ENCODE measurements around the gene ZFHX3. TPM values are rescaled to one million over a fixed set of nuclear protein-coding genes. Genes with fewer than 3 reads are reported as not detected.

ZFHX3 gene
- total RNA-seq, 2 donors from 2014 or later = 0.50 to 0.78 TPM

DNA sequence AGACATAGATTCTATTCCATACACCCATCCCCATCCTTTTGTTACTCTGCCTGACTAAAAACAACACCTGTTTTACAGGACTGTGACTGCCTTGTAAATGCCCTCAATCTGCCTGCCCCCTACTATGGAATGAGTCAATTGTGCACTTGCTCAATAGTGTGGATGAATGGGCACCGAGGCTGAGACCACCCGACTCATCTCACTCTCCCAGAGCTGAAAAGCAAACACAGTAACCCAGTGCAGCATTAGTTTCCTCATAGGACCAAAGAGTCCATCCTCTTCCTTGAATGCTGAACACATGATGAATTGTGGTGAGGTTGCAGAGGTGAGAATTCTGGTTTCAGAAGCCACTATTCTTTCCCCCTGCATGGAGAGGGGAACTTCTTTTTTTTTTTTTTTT, 233.7 kb downstream of the ZFHX3 start:
- no peak for DNase-seq (ENCODE audit: low spot score)
- H3K27me3 Mint-ChIP-seq = no peaks in the 10 kb centered on the region
- H3K9me3 Mint-ChIP-seq = no peaks in the 10 kb centered on the region
- no peak overlapping the region for H3K27ac Mint-ChIP-seq
- no peaks in the 10 kb centered on the region for H3K36me3 Mint-ChIP-seq
- H3K4me1 Mint-ChIP-seq (ENCODE audit: low read depth in 2 of 2) = peaks cover 4 to 8% of the 10 kb centered on the region in 2 donors
- peak; percentile 49 to 63 for ATAC-seq
- H3K4me3 Mint-ChIP-seq = no peak overlapping the region

DNA sequence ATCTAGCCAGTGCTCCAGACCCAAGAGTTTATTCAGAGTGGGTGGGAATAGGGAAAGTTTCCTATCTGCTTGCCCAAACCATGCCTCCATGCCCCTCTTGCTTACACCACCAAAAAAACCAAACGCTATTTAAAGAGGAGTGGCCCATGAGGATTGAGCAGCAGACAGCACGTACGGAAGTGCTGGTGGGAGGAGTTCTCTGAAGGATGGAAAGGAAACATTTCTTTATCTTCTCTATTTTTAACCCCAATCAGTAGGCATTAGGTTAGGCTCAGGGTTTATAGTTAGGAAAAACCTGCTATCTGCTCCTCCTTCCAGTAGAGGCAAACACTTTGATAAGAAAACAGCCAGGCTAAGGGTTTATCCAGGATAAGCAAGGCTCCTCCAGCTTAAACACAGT, 235.3 kb downstream of the ZFHX3 start:
- Mint-ChIP-seq H3K36me3 (no peaks in the 10 kb centered on the region), H3K27me3 (no peaks in the 10 kb centered on the region), H3K4me1 (ENCODE audit: low read depth in 2 of 2) (peaks cover 4 to 8% of the 10 kb centered on the region in 2 donors), H3K27ac (no peak overlapping the region), H3K4me3 (no peak overlapping the region), H3K9me3 (no peaks in the 10 kb centered on the region)
- no peak for ATAC-seq
- no peak for DNase-seq (ENCODE audit: low spot score)

- H3K36me3 Mint-ChIP-seq = no peaks in the 10 kb centered on the region
- no peak for ATAC-seq
- H3K9me3 Mint-ChIP-seq = no peaks in the 10 kb centered on the region
- H3K27me3 Mint-ChIP-seq = no peaks in the 10 kb centered on the region
- H3K27ac Mint-ChIP-seq = no peak overlapping the region
- peaks cover 4 to 8% of the 10 kb centered on the region in 2 donors for H3K4me1 Mint-ChIP-seq (ENCODE audit: low read depth in 2 of 2)
- no peak for DNase-seq (ENCODE audit: low spot score)
- no peak overlapping the region for H3K4me3 Mint-ChIP-seq
Observed at GRCh38 chr16:72811876-72812275, 236.1 kb downstream of the ZFHX3 start.

DNA sequence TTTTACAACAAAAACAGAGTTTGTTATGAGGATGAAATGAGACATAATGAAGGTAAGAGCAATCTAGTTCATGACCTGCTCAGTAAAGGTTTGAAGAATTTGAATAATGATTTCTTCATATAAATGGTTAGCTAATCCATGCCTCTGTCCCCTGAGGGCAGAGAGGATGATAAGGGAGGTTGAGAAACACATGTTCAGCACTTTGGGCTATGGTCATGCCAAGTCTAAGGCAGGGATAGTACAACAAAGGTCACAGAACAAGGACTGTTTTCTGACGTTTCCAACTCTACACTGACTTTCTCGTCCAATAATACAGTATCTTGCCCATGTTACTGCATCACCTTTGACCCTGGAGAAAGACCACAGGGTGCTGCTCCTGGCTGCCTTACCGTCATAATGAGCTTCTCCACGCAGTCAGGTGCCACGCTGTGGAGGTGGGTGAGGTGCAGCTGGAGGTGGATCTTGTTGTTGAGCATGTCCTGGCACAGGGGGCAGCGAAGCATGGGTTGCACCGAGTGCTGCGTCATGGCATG, 236.7 kb downstream of the ZFHX3 start:
- DNase-seq (ENCODE audit: low spot score) (no peak), ATAC-seq (no peak)
- no peaks in the 10 kb centered on the region for H3K36me3 Mint-ChIP-seq
- H3K27ac Mint-ChIP-seq = no peak overlapping the region
- no peak overlapping the region for H3K4me3 Mint-ChIP-seq
- H3K9me3 Mint-ChIP-seq = no peaks in the 10 kb centered on the region
- H3K4me1 Mint-ChIP-seq (ENCODE audit: low read depth in 2 of 2) = peaks cover 4 to 8% of the 10 kb centered on the region in 2 donors
- no peaks in the 10 kb centered on the region for H3K27me3 Mint-ChIP-seq

DNA sequence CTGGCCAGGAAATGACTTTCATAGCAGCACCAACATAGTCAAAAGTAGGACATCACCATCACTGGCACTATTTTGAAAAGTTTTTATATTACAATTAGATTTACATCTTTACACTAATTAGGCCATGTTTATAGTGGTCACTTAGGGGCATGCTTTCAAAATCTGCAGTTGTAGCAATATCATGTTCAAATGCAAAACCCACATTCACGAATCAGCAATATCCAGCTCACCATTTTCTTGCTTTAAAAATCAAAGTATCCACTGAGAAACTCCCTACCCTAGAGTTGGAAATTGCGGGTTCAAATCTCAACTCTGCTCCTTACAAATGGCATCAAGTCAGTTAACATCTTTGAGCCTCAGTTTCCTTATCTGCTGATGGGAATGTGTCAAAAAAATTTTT, 237.4 kb downstream of the ZFHX3 start:
- Mint-ChIP-seq H3K27ac (no peak overlapping the region), H3K4me1 (ENCODE audit: low read depth in 2 of 2) (peaks cover 4 to 8% of the 10 kb centered on the region in 2 donors)
- ATAC-seq = no peak

GRCh38 chr16:72809446-72809845, 238.5 kb downstream of the ZFHX3 start:
- no peaks in the 10 kb centered on the region for H3K9me3 Mint-ChIP-seq

More for the DNA sequence above, 237.4 kb downstream of the ZFHX3 start:
- H3K9me3 Mint-ChIP-seq = no peaks in the 10 kb centered on the region
- H3K4me3 Mint-ChIP-seq = no peak overlapping the region
- no peak for DNase-seq (ENCODE audit: low spot score)
- no peaks in the 10 kb centered on the region for H3K27me3 Mint-ChIP-seq
- no peaks in the 10 kb centered on the region for H3K36me3 Mint-ChIP-seq

GRCh38 chr16:72808754-72809153, 239.2 kb downstream of the ZFHX3 start:
- no peaks in the 10 kb centered on the region for H3K36me3 Mint-ChIP-seq
- DNase-seq (ENCODE audit: low spot score) (no peak), ATAC-seq (no peak)
- H3K4me1 Mint-ChIP-seq (ENCODE audit: low read depth in 2 of 2) = no peaks in the 10 kb centered on the region
- H3K27ac Mint-ChIP-seq = no peak overlapping the region
- no peak overlapping the region for H3K4me3 Mint-ChIP-seq
- no peaks in the 10 kb centered on the region for H3K9me3 Mint-ChIP-seq
- no peaks in the 10 kb centered on the region for H3K27me3 Mint-ChIP-seq

More at GRCh38 chr16:72809446-72809845, 238.5 kb downstream of the ZFHX3 start:
- Mint-ChIP-seq H3K27ac (no peak overlapping the region), H3K4me3 (no peak overlapping the region), H3K4me1 (ENCODE audit: low read depth in 2 of 2) (peaks cover 4% of the 10 kb centered on the region in 2 donors), H3K27me3 (no peaks in the 10 kb centered on the region), H3K36me3 (no peaks in the 10 kb centered on the region)
- no peak for DNase-seq (ENCODE audit: low spot score)
- ATAC-seq = no peak

DNA sequence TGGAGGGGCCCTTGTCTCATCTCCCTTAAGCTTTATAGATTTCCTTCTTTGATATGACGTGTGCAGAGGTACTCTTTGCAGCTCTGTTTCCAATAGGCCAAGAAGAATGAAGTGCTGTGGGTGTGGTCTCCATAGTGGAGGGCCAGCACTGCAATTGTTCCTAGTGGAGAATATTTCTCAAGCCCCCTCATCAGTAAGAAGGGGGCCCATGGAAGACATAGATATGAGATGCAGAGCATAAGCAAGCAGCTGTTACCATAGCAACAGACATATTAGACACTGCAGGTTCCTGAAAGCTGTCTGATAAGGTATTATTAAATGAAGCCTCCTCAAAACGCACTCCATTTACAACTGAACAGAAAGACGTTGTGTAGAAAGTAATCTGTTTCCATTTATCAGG, 240.7 kb downstream of the ZFHX3 start:
- no peaks in the 10 kb centered on the region for H3K9me3 Mint-ChIP-seq
- no peak for ATAC-seq
- no peaks in the 10 kb centered on the region for H3K4me1 Mint-ChIP-seq (ENCODE audit: low read depth in 2 of 2)
- no peaks in the 10 kb centered on the region for H3K27me3 Mint-ChIP-seq
- H3K27ac Mint-ChIP-seq = no peak overlapping the region
- H3K36me3 Mint-ChIP-seq = no peaks in the 10 kb centered on the region
- no peak overlapping the region for H3K4me3 Mint-ChIP-seq
- no peak for DNase-seq (ENCODE audit: low spot score)

DNA sequence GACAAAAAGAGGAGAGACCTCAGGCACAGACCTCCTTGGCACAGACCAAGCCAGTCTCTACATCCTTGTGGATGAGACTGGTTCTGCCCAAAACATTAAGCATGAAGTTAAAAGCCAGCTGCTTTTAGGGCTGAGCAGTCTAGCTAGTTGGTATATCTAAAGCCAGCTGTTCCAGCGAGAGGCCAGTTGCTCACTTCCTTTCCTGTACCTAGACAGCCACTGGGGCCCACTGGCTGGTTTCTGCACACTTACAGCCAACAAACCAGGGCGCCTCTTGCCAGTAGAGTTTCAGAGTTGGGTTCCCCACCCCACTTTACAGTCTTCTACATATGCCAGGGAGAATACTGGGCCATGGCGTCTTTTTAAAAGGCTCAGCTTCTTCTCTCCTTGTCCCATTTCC, 242.4 kb downstream of the ZFHX3 start:
- Mint-ChIP-seq H3K4me1 (ENCODE audit: low read depth in 2 of 2) (no peaks in the 10 kb centered on the region), H3K27ac (no peak overlapping the region), H3K4me3 (no peak overlapping the region), H3K9me3 (no peaks in the 10 kb centered on the region), H3K36me3 (no peaks in the 10 kb centered on the region), H3K27me3 (no peaks in the 10 kb centered on the region)
- no peak for DNase-seq (ENCODE audit: low spot score)
- no peak for ATAC-seq

GRCh38 chr16:72800524-72801161, 247.3 kb downstream of the ZFHX3 start:
- H3K4me1 Mint-ChIP-seq (ENCODE audit: low read depth in 2 of 2) = peaks cover 0 to 2% of the 10 kb centered on the region in 2 donors
- no peaks in the 10 kb centered on the region for H3K9me3 Mint-ChIP-seq
- H3K4me3 Mint-ChIP-seq = no peak overlapping the region
- ATAC-seq (no peak), DNase-seq (ENCODE audit: low spot score) (no peak)
- no peak overlapping the region for H3K27ac Mint-ChIP-seq
- H3K36me3 Mint-ChIP-seq = no peaks in the 10 kb centered on the region
- no peaks in the 10 kb centered on the region for H3K27me3 Mint-ChIP-seq

- H3K36me3 Mint-ChIP-seq = no peaks in the 10 kb centered on the region
- H3K4me1 Mint-ChIP-seq (ENCODE audit: low read depth in 2 of 2) = peaks cover 0 to 2% of the 10 kb centered on the region in 2 donors
- H3K27ac Mint-ChIP-seq = no peak overlapping the region
- DNase-seq (ENCODE audit: low spot score) (no peak), ATAC-seq (no peak)
- H3K9me3 Mint-ChIP-seq = no peaks in the 10 kb centered on the region
- H3K27me3 Mint-ChIP-seq = no peaks in the 10 kb centered on the region
- H3K4me3 Mint-ChIP-seq = no peak overlapping the region
Observed at GRCh38 chr16:72798264-72798663, 249.7 kb downstream of the ZFHX3 start.

DNA sequence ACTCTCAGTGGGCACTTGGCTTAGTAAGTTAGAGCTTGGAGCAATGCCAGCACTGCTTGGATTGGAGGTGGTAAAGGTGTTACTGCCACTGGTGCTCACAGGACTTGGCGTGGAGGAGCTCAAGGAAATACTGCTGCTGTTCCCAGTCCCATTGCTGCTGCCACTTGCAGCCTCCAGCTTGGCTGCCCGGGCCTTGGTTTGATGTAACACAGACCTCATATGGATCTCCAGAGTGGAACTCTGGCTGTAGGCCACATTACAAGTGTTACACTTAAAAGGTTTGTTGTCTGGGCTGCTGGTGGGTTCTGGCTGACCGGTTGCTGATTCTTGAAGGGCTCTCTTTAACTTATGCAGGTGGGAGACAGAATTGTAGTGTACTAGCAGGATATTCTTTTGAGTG, 250.3 kb downstream of the ZFHX3 start:
- no peak overlapping the region for H3K4me3 Mint-ChIP-seq
- H3K4me1 Mint-ChIP-seq (ENCODE audit: low read depth in 2 of 2) = peaks cover 0 to 2% of the 10 kb centered on the region in 2 donors
- H3K27ac Mint-ChIP-seq = no peak overlapping the region
- no peaks in the 10 kb centered on the region for H3K9me3 Mint-ChIP-seq
- H3K36me3 Mint-ChIP-seq = no peaks in the 10 kb centered on the region
- ATAC-seq = no peak
- no peak for DNase-seq (ENCODE audit: low spot score)
- no peaks in the 10 kb centered on the region for H3K27me3 Mint-ChIP-seq

DNA sequence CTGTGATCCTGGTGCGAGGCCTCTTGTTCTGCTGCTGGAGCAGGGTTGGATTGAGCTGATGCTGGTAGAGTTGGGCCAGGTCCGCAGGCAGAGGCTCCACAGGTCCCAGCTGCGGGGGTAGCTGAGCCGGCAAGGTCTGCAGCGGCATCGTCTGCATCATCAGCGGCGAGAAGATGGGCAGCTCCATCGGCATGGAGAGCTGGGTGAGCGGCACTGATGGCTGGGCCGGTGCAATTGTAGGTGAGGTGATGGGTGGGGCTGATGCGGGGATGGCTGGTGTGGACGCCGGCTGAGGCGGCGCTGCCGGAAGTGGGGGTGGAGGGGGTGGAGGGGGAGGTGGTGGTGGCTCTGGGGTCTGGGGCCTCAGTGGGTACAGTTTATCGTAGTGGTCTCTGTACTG, 251.7 kb downstream of the ZFHX3 start:
- no peaks in the 10 kb centered on the region for H3K9me3 Mint-ChIP-seq
- DNase-seq (ENCODE audit: low spot score) = no peak
- peaks cover 0 to 2% of the 10 kb centered on the region in 2 donors for H3K4me1 Mint-ChIP-seq (ENCODE audit: low read depth in 2 of 2)
- no peak overlapping the region for H3K27ac Mint-ChIP-seq
- H3K4me3 Mint-ChIP-seq = no peak overlapping the region
- no peak for ATAC-seq
- H3K27me3 Mint-ChIP-seq = no peaks in the 10 kb centered on the region
- H3K36me3 Mint-ChIP-seq = no peaks in the 10 kb centered on the region

- Mint-ChIP-seq H3K36me3 (no peaks in the 10 kb centered on the region), H3K27ac (no peak overlapping the region), H3K9me3 (no peaks in the 10 kb centered on the region), H3K4me1 (ENCODE audit: low read depth in 2 of 2) (peaks cover 0 to 2% of the 10 kb centered on the region in 2 donors), H3K4me3 (no peak overlapping the region), H3K27me3 (no peaks in the 10 kb centered on the region)
- DNase-seq (ENCODE audit: low spot score) (no peak), ATAC-seq (no peak)
Observed at GRCh38 chr16:72794986-72795385, 252.9 kb downstream of the ZFHX3 start.

- peaks cover 0 to 2% of the 10 kb centered on the region in 2 donors for H3K4me1 Mint-ChIP-seq (ENCODE audit: low read depth in 2 of 2)
- H3K4me3 Mint-ChIP-seq = no peak overlapping the region
- no peak for ATAC-seq
- no peak for DNase-seq (ENCODE audit: low spot score)
- no peaks in the 10 kb centered on the region for H3K9me3 Mint-ChIP-seq
- H3K27ac Mint-ChIP-seq = no peak overlapping the region
- no peaks in the 10 kb centered on the region for H3K36me3 Mint-ChIP-seq
- peaks cover 0 to 2% of the 10 kb centered on the region in 2 donors for H3K27me3 Mint-ChIP-seq
Observed at GRCh38 chr16:72794319-72794718, 253.6 kb downstream of the ZFHX3 start.
